ENCODE results near the gene TIGD3.

The TIGD3 gene

GRCh38 chr11:65390996-65391395, 36.4 kb downstream of the TIGD3 start:
- no peak for DNase-seq

- DNase-seq: no peak
Observed at GRCh38 chr11:65392186-65392829, 37.8 kb downstream of the TIGD3 start.

GRCh38 chr11:65392899-65393298, 38.3 kb downstream of the TIGD3 start:
- DNase-seq: no peak

- DNase-seq: no peak
Observed at GRCh38 chr11:65393513-65394079, 39.0 kb downstream of the TIGD3 start.

- no peak for DNase-seq
Observed at GRCh38 chr11:65394125-65394536, 39.6 kb downstream of the TIGD3 start.

GRCh38 chr11:65395961-65396530, 41.5 kb downstream of the TIGD3 start:
- no peak for DNase-seq

GRCh38 chr11:65396769-65397745, 42.5 kb downstream of the TIGD3 start:
- no peak for DNase-seq

GRCh38 chr11:65398362-65398910, 43.9 kb downstream of the TIGD3 start:
- DNase-seq: peak; percentile 33

- no peak for DNase-seq
Observed at GRCh38 chr11:65399249-65399648, 44.7 kb downstream of the TIGD3 start.

GRCh38 chr11:65399845-65400244, 45.3 kb downstream of the TIGD3 start:
- DNase-seq: no peak

GRCh38 chr11:65400307-65401072, 45.9 kb downstream of the TIGD3 start:
- DNase-seq: no peak

- no peak for DNase-seq
Observed at GRCh38 chr11:65401073-65401802, 46.7 kb downstream of the TIGD3 start.

GRCh38 chr11:65401803-65402248, 47.3 kb downstream of the TIGD3 start:
- no peak for DNase-seq

- no peak for DNase-seq
Observed at GRCh38 chr11:65402790-65403189, 48.2 kb downstream of the TIGD3 start.

GRCh38 chr11:65403607-65404121, 49.1 kb downstream of the TIGD3 start:
- no peak for DNase-seq

- DNase-seq: no peak
Observed at GRCh38 chr11:65404210-65404609, 49.7 kb downstream of the TIGD3 start.

- DNase-seq: no peak
Observed at GRCh38 chr11:65404638-65405339, 50.2 kb downstream of the TIGD3 start.
